Pancreas (tissue), 10 donors: ENCODE data around the gene ATP8B4. TPM values are rescaled to one million over a fixed set of nuclear protein-coding genes. Genes with fewer than 3 reads are reported as not detected.
A peak's percentile ranks its signal among the peaks of the same experiment; 100 is the strongest.

Experiments
- ATAC-seq, 4 donors: fragments of 200-7000 bp; cut with Tn5 transposase; one replicate each; pipeline versions ENCODE4 v1.8.0 to v1.9.1; 2020; ENCODE audit warnings: mild to moderate bottlenecking in 4 of 4, moderate library complexity in 4 of 4
- DNase-seq, 6 donors: peaks; one replicate each; pipeline ENCODE4 v3.0.0-alpha.2; 2020
- FAIRE-seq: peaks from 2 replicates; lab custom pipeline; 2012; peaks lifted over from hg19 to GRCh38; lab: Jason Lieb, UNC
- H3K27ac ChIP-seq, 4 donors: fragments of 200-600 bp; sonication (generic); 1 replicate in 3 of 4; 2 replicates in 1 of 4; pipeline versions ENCODE4 v1.5.0 to v1.8.0; 2020
- H3K27me3 ChIP-seq, 4 donors: fragments of 200-600 bp; one replicate each; pipeline ENCODE4 v1.8.0; 2021
- H3K36me3 ChIP-seq, 3 donors: fragments of 200-600 bp; sonication (generic) in 1 of 3; one replicate each; pipeline versions ENCODE4 v1.5.0 to v1.8.0; 2020 to 2021
- H3K4me1 ChIP-seq, 3 donors: fragments of 200-600 bp; one replicate each; pipeline ENCODE4 v1.8.0; 2021
- H3K4me3 ChIP-seq, 4 donors: fragments of 200-600 bp; sonication (generic) in 2 of 4; one replicate each; pipeline versions ENCODE4 v1.5.0 to v1.8.0; 2020 to 2021
- H3K9me3 ChIP-seq, 4 donors: fragments of 200-600 bp; one replicate each; pipeline ENCODE4 v1.8.0; 2021
- CTCF ChIP-seq, 4 donors: fragments of 200-600 bp; sonication (generic) in 3 of 4; IDR thresholded peaks; one replicate each; pipeline versions ENCODE4 v1.5.0 to v1.8.0; 2021; ENCODE audit warnings: antibody characterized with exemption in 4 of 4
- WGBS, 2 donors: extraction: QIAGEN DNeasy Blood & Tissue Kit; methylation state at CpG; one replicate each; pipeline ENCODE4 v1.1.7; 2013; 5-methylcytosine and 5-hydroxymethylcytosine counted together
- intact Hi-C, 3 donors: fragments of 100-400 bp; cut with DNase I; formaldehyde crosslinking; loops; one replicate each; pipeline versions ENCODE4 v1.11.1 to v1.14.2; 2022
- polyA plus RNA-seq, 2 donors: library from polyadenylated mRNA; stranded (reverse); fragments of 200-250 nt; gene quantifications; one replicate each; pipeline ENCODE4 v1.2.3, GENCODE V29; 2013
- total RNA-seq, 6 donors: library from RNA; stranded (reverse); fragmentation: NEBNext Ultra II Directional in 4 of 6; extraction: Animal tissue kit (Norgen Biotek cat#: 25700) in 4 of 6; gene quantifications; one replicate each; pipeline versions ENCODE4 v1.2.1 to v1.2.4, GENCODE V29; 2021 to 2023
- donor health status: healthy with polysubstance abuse.
- donor health status: DM: no; HTN: no; CAD: no; lungs with moderate emphysema.
- donor health status: DM: no; HTN: no; CAD: no.
- donor health status: control.
- donor health status: control.
- donor health status: Bipolar disorder and iron deficiency.
- donor health status: DM: yes; HTN: yes; CAD: no.
- donor health status: DM: no; HTN: no; CAD: no.
- donor health status: DM: no; HTN: no; CAD: no.
- donor health status: DM: yes; HTN: yes; CAD: no.

ATP8B4 gene
- total and polyA plus RNA-seq, 8 donors: 0.55 to 5.3 (median 0.97) TPM

- no peaks in the 10 kb centered on the region for H3K27me3 ChIP-seq
- no peak for ATAC-seq
- H3K4me3 ChIP-seq: no peak overlapping the region
- DNase-seq: no peak
- no peak overlapping the region for H3K27ac ChIP-seq
- intact Hi-C loops: no loop called here
- no peak for FAIRE-seq
- H3K9me3 ChIP-seq: no peaks in the 10 kb centered on the region
- H3K4me1 ChIP-seq: no peaks in the 10 kb centered on the region
- H3K36me3 ChIP-seq: no peaks in the 10 kb centered on the region
- no peak for TF ChIP-seq CTCF (IDR thresholded peaks at IDR 0.05)
Measured at GRCh38 chr15:49904296-49904695, 214.7 kb downstream of the ATP8B4 start.

GRCh38 chr15:49902685-49903501 lies 216.1 kb downstream of the ATP8B4 start:
- WGBS, 2 donors: 49 to 54% methylated on average over 7 of the region's 7 CpGs
- Histone ChIP-seq H3K4me3 (no peak overlapping the region), H3K27ac (no peak overlapping the region), H3K36me3 (no peaks in the 10 kb centered on the region), H3K9me3 (no peaks in the 10 kb centered on the region), H3K27me3 (no peaks in the 10 kb centered on the region), H3K4me1 (no peaks in the 10 kb centered on the region)
- DNase-seq (no peak), FAIRE-seq (no peak), ATAC-seq (peak in 3 of 4 donors; percentile 39 to 72 (median 53))
- intact Hi-C loops: no loop called here
- TF ChIP-seq CTCF (IDR thresholded peaks at IDR 0.05): no peak

GRCh38 chr15:49901996-49902684 lies 216.9 kb downstream of the ATP8B4 start:
- intact Hi-C loops: no loop called here
- Histone ChIP-seq H3K27me3 (no peaks in the 10 kb centered on the region), H3K9me3 (no peaks in the 10 kb centered on the region), H3K4me1 (no peaks in the 10 kb centered on the region), H3K27ac (peak overlapping the region in 2 of 4 donors; percentile 21 to 29), H3K36me3 (no peaks in the 10 kb centered on the region), H3K4me3 (no peak overlapping the region)
- TF ChIP-seq CTCF (IDR thresholded peaks at IDR 0.05): no peak
- DNase-seq (no peak), ATAC-seq (peak in 2 of 4 donors; percentile 26 to 32), FAIRE-seq (no peak)
- 63 to 66% methylated on average over 2 of the region's 2 CpGs for WGBS, 2 donors

GRCh38 chr15:49901321-49901720 lies 217.7 kb downstream of the ATP8B4 start:
- no peak overlapping the region for H3K4me3 ChIP-seq
- no peaks in the 10 kb centered on the region for H3K9me3 ChIP-seq
- H3K27ac ChIP-seq: peak overlapping the region in 1 of 4 donors; percentile 21
- WGBS, 2 donors: 82 to 88% methylated on average over 1 of the region's 1 CpG
- no peak for TF ChIP-seq CTCF (IDR thresholded peaks at IDR 0.05)
- intact Hi-C loops: no loop called here
- no peak for DNase-seq
- H3K36me3 ChIP-seq: no peaks in the 10 kb centered on the region
- no peaks in the 10 kb centered on the region for H3K27me3 ChIP-seq
- FAIRE-seq: no peak
- no peak for ATAC-seq
- no peaks in the 10 kb centered on the region for H3K4me1 ChIP-seq

- H3K4me1 ChIP-seq: no peaks in the 10 kb centered on the region
- no peak for TF ChIP-seq CTCF (IDR thresholded peaks at IDR 0.05)
- intact Hi-C loops: no loop called here
- no peaks in the 10 kb centered on the region for H3K27me3 ChIP-seq
- no peak overlapping the region for H3K27ac ChIP-seq
- no peaks in the 10 kb centered on the region for H3K36me3 ChIP-seq
- ATAC-seq (no peak), FAIRE-seq (no peak), DNase-seq (no peak)
- H3K9me3 ChIP-seq: no peaks in the 10 kb centered on the region
- H3K4me3 ChIP-seq: no peak overlapping the region
- 73 to 87% methylated on average over 1 of the region's 1 CpG for WGBS, 2 donors
Measured at GRCh38 chr15:49900903-49901235, 218.2 kb downstream of the ATP8B4 start.
